Glutamatergic neuron (in vitro differentiated cells): ENCODE measurements around the gene NDUFB2. TPM values are rescaled to one million over a fixed set of nuclear protein-coding genes. Genes with fewer than 3 reads are reported as not detected.
"Not testable (repeated sequence)": the region's sequence is repeated elsewhere in the genome, so short reads cannot be mapped to it uniquely, and the experiment has no call there.

Experiments used
- DNase-seq: peaks from one replicate; pipeline ENCODE4 v3.0.0; 2022
- H3K27ac Mint-ChIP-seq: one replicate; pipeline ENCODE4 v1.8.0; 2020; ENCODE audit warnings: mild to moderate bottlenecking, mixed read lengths, inconsistent platforms; ENCODE audit not compliant: unreplicated experiment
- H3K27me3 Mint-ChIP-seq: one replicate; pipeline ENCODE4 v1.8.0; 2020; ENCODE audit warnings: mild to moderate bottlenecking, moderate library complexity, mixed read lengths, inconsistent platforms; ENCODE audit not compliant: unreplicated experiment
- H3K36me3 Mint-ChIP-seq: one replicate; pipeline ENCODE4 v1.8.0; 2020; ENCODE audit warnings: mild to moderate bottlenecking, mixed read lengths, inconsistent platforms; ENCODE audit not compliant: unreplicated experiment
- H3K4me1 Mint-ChIP-seq: one replicate; pipeline ENCODE4 v1.8.0; 2020; ENCODE audit warnings: mild to moderate bottlenecking, low read depth, mixed read lengths, inconsistent platforms; ENCODE audit not compliant: unreplicated experiment
- H3K4me3 Mint-ChIP-seq: one replicate; pipeline ENCODE4 v1.8.0; 2020; ENCODE audit warnings: mild to moderate bottlenecking, mixed read lengths, inconsistent platforms; ENCODE audit not compliant: unreplicated experiment
- H3K9me3 Mint-ChIP-seq: one replicate; pipeline ENCODE4 v1.8.0; 2020; ENCODE audit warnings: mild to moderate bottlenecking, moderate library complexity, mixed read lengths, inconsistent platforms; ENCODE audit not compliant: unreplicated experiment
- CTCF ChIP-seq: fragments of 200-600 bp; sonication (generic); IDR thresholded peaks from one replicate; pipeline ENCODE4 v1.5.0; 2021; ENCODE audit not compliant: partially characterized antibody, unreplicated experiment
- total RNA-seq: library from RNA; stranded (reverse); fragmentation: NEBNext Ultra II Directional; extraction: Animal tissue kit (Norgen Biotek cat#: 25700); gene quantifications from one replicate; pipeline ENCODE4 v1.2.1, GENCODE V29; 2021; ENCODE audit not compliant: unreplicated experiment

NDUFB2 gene
- total RNA-seq, 1 donor from 2014 or later: 127 TPM

GRCh38 chr7:140726281-140726680, 29.8 kb downstream of the NDUFB2 start:
- Mint-ChIP-seq H3K4me3 (no peak overlapping the region), H3K27ac (no peak overlapping the region), H3K4me1 (no peaks in the 10 kb centered on the region), H3K27me3 (no peaks in the 10 kb centered on the region), H3K36me3 (no peaks in the 10 kb centered on the region), H3K9me3 (no peaks in the 10 kb centered on the region)
- DNase-seq: no peak
- no peak for TF ChIP-seq CTCF

- H3K9me3 Mint-ChIP-seq: no peaks in the 10 kb centered on the region
- no peaks in the 10 kb centered on the region for H3K36me3 Mint-ChIP-seq
- no peak overlapping the region for H3K4me3 Mint-ChIP-seq
- no peak overlapping the region for H3K27ac Mint-ChIP-seq
- no peak for DNase-seq
- TF ChIP-seq CTCF: no peak
- H3K4me1 Mint-ChIP-seq: no peaks in the 10 kb centered on the region
- H3K27me3 Mint-ChIP-seq: no peaks in the 10 kb centered on the region
Measured at GRCh38 chr7:140732416-140732815, 35.9 kb downstream of the NDUFB2 start.

- no peaks in the 10 kb centered on the region for H3K27me3 Mint-ChIP-seq
- no peak overlapping the region for H3K27ac Mint-ChIP-seq
Measured at GRCh38 chr7:140734096-140734495, 37.6 kb downstream of the NDUFB2 start.

GRCh38 chr7:140734729-140735128, 38.2 kb downstream of the NDUFB2 start:
- Mint-ChIP-seq H3K27ac (no peak overlapping the region), H3K27me3 (no peaks in the 10 kb centered on the region), H3K36me3 (no peaks in the 10 kb centered on the region), H3K4me1 (no peaks in the 10 kb centered on the region), H3K9me3 (no peaks in the 10 kb centered on the region), H3K4me3 (no peak overlapping the region)
- no peak for DNase-seq
- no peak for TF ChIP-seq CTCF

More at GRCh38 chr7:140734096-140734495, 37.6 kb downstream of the NDUFB2 start:
- H3K4me3 Mint-ChIP-seq: no peak overlapping the region
- H3K9me3 Mint-ChIP-seq: no peaks in the 10 kb centered on the region
- no peaks in the 10 kb centered on the region for H3K36me3 Mint-ChIP-seq
- no peak for TF ChIP-seq CTCF
- no peaks in the 10 kb centered on the region for H3K4me1 Mint-ChIP-seq
- DNase-seq: no peak

GRCh38 chr7:140738280-140738679, 41.8 kb downstream of the NDUFB2 start:
- DNase-seq: no peak
- TF ChIP-seq CTCF: no peak
- Mint-ChIP-seq H3K4me3 (no peak overlapping the region), H3K4me1 (no peaks in the 10 kb centered on the region), H3K9me3 (no peaks in the 10 kb centered on the region), H3K27me3 (no peaks in the 10 kb centered on the region), H3K27ac (no peak overlapping the region), H3K36me3 (no peaks in the 10 kb centered on the region)

- H3K4me3 Mint-ChIP-seq, H3K27ac Mint-ChIP-seq, H3K27me3 Mint-ChIP-seq, H3K4me1 Mint-ChIP-seq, DNase-seq, H3K9me3 Mint-ChIP-seq, H3K36me3 Mint-ChIP-seq: not testable (repeated sequence)
Measured at GRCh38 chr7:140743255-140743654, 46.7 kb downstream of the NDUFB2 start.
